SK-N-SH treated with all-trans-retinoic acid at 6 μM for 48 hours (cell line): ENCODE data around the gene MYH1.

ENCODE experiments used
- ATAC-seq: fragments of 200-7000 bp; cut with Tn5 transposase; 3 replicates; pipeline ENCODE4 v1.9.1; 2020; ENCODE audit warnings: mild to moderate bottlenecking, moderate library complexity
- ARNTL ChIP-seq: fragments of 450-650 bp; formaldehyde crosslinking; IDR thresholded peaks from 2 replicates; pipeline ENCODE4 v1.5.0; 2020; ENCODE audit warnings: low read depth, mild to moderate bottlenecking, moderate library complexity, borderline replicate concordance
- BACH2 ChIP-seq: fragments of 250-450 bp; sonication (Bioruptor Pico); IDR thresholded peaks from 2 replicates; pipeline ENCODE4 v1.9.0; 2021; ENCODE audit warnings: mild to moderate bottlenecking, borderline replicate concordance
- CREB5 ChIP-seq: fragments of 250-450 bp; sonication (Bioruptor Pico); IDR thresholded peaks from 2 replicates; pipeline ENCODE4 v1.5.1; 2020; ENCODE audit warnings: low read depth, mild to moderate bottlenecking, moderate library complexity
- CSDC2 ChIP-seq: fragments of 250-450 bp; sonication (Bioruptor Pico); IDR thresholded peaks from 2 replicates; pipeline ENCODE4 v1.5.0; 2020; ENCODE audit warnings: mild to moderate bottlenecking, moderate library complexity
- CSRNP3 ChIP-seq: fragments of 250-450 bp; sonication (Bioruptor Pico); IDR thresholded peaks from 2 replicates; pipeline ENCODE4 v1.5.1; 2021; ENCODE audit warnings: mild to moderate bottlenecking, moderate library complexity
- GLIS3 ChIP-seq: fragments of 250-450 bp; sonication (Bioruptor Pico); IDR thresholded peaks from 2 replicates; pipeline ENCODE4 v1.5.0; 2020; ENCODE audit warnings: mild to moderate bottlenecking, moderate library complexity
- ISL1 ChIP-seq: fragments of 250-450 bp; sonication (Bioruptor Pico); IDR thresholded peaks from 2 replicates; pipeline ENCODE4 v2.1.2; 2022; ENCODE audit warnings: mild to moderate bottlenecking, moderate library complexity
- OSR1 ChIP-seq: fragments of 250-450 bp; sonication (Bioruptor Pico); IDR thresholded peaks from 2 replicates; pipeline ENCODE4 v1.8.0; 2022; ENCODE audit warnings: moderate library complexity, mild to moderate bottlenecking, inconsistent platforms
- PATZ1 ChIP-seq: fragments of 250-450 bp; sonication (Bioruptor Pico); IDR thresholded peaks from 2 replicates; pipeline ENCODE4 v1.8.0; 2020; ENCODE audit warnings: mild to moderate bottlenecking, moderate library complexity, borderline replicate concordance
- POU6F1 ChIP-seq: fragments of 250-450 bp; sonication (Bioruptor Pico); IDR thresholded peaks from 2 replicates; pipeline ENCODE4 v1.8.0; 2021; ENCODE audit warnings: low read depth, mild to moderate bottlenecking, moderate library complexity, borderline replicate concordance
- PPARA ChIP-seq: fragments of 250-450 bp; sonication (Bioruptor Pico); IDR thresholded peaks from 2 replicates; pipeline ENCODE4 v1.5.0; 2020; ENCODE audit warnings: mild to moderate bottlenecking, borderline replicate concordance
- SNAI2 ChIP-seq: fragments of 250-450 bp; sonication (Bioruptor Pico); IDR thresholded peaks from 2 replicates; pipeline ENCODE4 v1.5.0; 2020; ENCODE audit warnings: mild to moderate bottlenecking, moderate library complexity
- TCF4 ChIP-seq: fragments of 250-450 bp; sonication (Bioruptor Pico); IDR thresholded peaks from 2 replicates; pipeline ENCODE4 v1.8.0; 2021; ENCODE audit warnings: mild to moderate bottlenecking, moderate library complexity, borderline replicate concordance
- TOX ChIP-seq: fragments of 250-450 bp; sonication (Bioruptor Pico); IDR thresholded peaks from 2 replicates; pipeline ENCODE4 v1.8.0; 2021; ENCODE audit warnings: mild to moderate bottlenecking, moderate library complexity, borderline replicate concordance
- TSHZ2 ChIP-seq: fragments of 250-450 bp; sonication (Bioruptor Pico); IDR thresholded peaks from 2 replicates; pipeline ENCODE4 v1.5.0; 2020; ENCODE audit warnings: mild to moderate bottlenecking, moderate library complexity
- ZC3H10 ChIP-seq: fragments of 250-450 bp; sonication (Bioruptor Pico); IDR thresholded peaks from 2 replicates; pipeline ENCODE4 v1.5.1; 2021; ENCODE audit warnings: mild to moderate bottlenecking, moderate library complexity
- ZFP3 ChIP-seq: fragments of 250-450 bp; sonication (Bioruptor Pico); IDR thresholded peaks from 2 replicates; pipeline ENCODE4 v1.5.0; 2020; ENCODE audit warnings: mild to moderate bottlenecking, moderate library complexity
- ZFP30 ChIP-seq: fragments of 450-650 bp; formaldehyde crosslinking; IDR thresholded peaks from 2 replicates; pipeline ENCODE4 v1.5.0; 2022; ENCODE audit warnings: mild to moderate bottlenecking, moderate library complexity
- ZNF565 ChIP-seq: fragments of 450-650 bp; formaldehyde crosslinking; conservative IDR thresholded peaks from 2 replicates; pipeline ENCODE4 v1.5.0; 2020; ENCODE audit warnings: low read depth, mild to moderate bottlenecking, moderate library complexity
- ZNF70 ChIP-seq: fragments of 450-650 bp; formaldehyde crosslinking; IDR thresholded peaks from 2 replicates; pipeline ENCODE4 v1.5.0; 2020; ENCODE audit warnings: mild to moderate bottlenecking, moderate library complexity
- ZNF8 ChIP-seq: fragments of 450-650 bp; formaldehyde crosslinking; IDR thresholded peaks from 2 replicates; pipeline ENCODE4 v1.5.0; 2020; ENCODE audit warnings: mild to moderate bottlenecking, moderate library complexity

The MYH1 gene

GRCh38 chr17:10516065-10516464 lies 2.3 kb downstream of the MYH1 start:
- ATAC-seq = no peak
- TF ChIP-seq BACH2 (CRISPR knock-in tag) (no peak), CSRNP3 (CRISPR knock-in tag) (no peak), ZFP3 (CRISPR knock-in tag) (no peak), CSDC2 (CRISPR knock-in tag) (no peak)

- ATAC-seq = no peak
- TF ChIP-seq CSRNP3 (CRISPR knock-in tag) (no peak), ZNF8 (no peak), TCF4 (CRISPR knock-in tag) (no peak), ARNTL (CRISPR knock-in tag) (no peak), OSR1 (CRISPR knock-in tag) (no peak), CREB5 (CRISPR knock-in tag) (no peak), SNAI2 (CRISPR knock-in tag) (no peak), CSDC2 (CRISPR knock-in tag) (no peak), ISL1 (CRISPR knock-in tag) (no peak), ZNF565 (CRISPR knock-in tag) (no peak), ZC3H10 (CRISPR knock-in tag) (no peak), TSHZ2 (CRISPR knock-in tag) (no peak), BACH2 (CRISPR knock-in tag) (no peak), GLIS3 (CRISPR knock-in tag) (no peak), POU6F1 (CRISPR knock-in tag) (no peak), ZFP30 (no peak), PATZ1 (CRISPR knock-in tag) (no peak), TOX (CRISPR knock-in tag) (no peak), ZNF70 (no peak), PPARA (CRISPR knock-in tag) (no peak)
Observed at GRCh38 chr17:10513299-10514067, 4.9 kb downstream of the MYH1 start.
